KOPT-K1 (cell line): ENCODE data around the gene ARL14EP.

Experiments used
- H3K27ac ChIP-seq: fragments of 200-600 bp; sonication (generic); 2 replicates; pipeline ENCODE4 v1.5.1; 2016; ENCODE audit warnings: antibody characterized with exemption, mild to moderate bottlenecking, low read depth, low read length; ENCODE audit not compliant: poor library complexity, severe bottlenecking
- H3K36me3 ChIP-seq: fragments of 200-600 bp; sonication (generic); 2 replicates; pipeline ENCODE4 v1.5.1; 2017; ENCODE audit warnings: antibody characterized with exemption, mild to moderate bottlenecking, low read length, moderate library complexity; ENCODE audit not compliant: insufficient read depth
- H3K9me3 ChIP-seq: fragments of 200-600 bp; sonication (generic); 2 replicates; pipeline ENCODE4 v1.5.1; 2017; ENCODE audit warnings: antibody characterized with exemption, low read length, mild to moderate bottlenecking; ENCODE audit not compliant: insufficient read depth, poor library complexity, severe bottlenecking

The ARL14EP gene

GRCh38 chr11:30381879-30382278 is 59.0 kb downstream of the ARL14EP start:
- H3K9me3 ChIP-seq, result peaks cover 7% of the 10 kb centered on the region
- H3K27ac ChIP-seq, result no peak overlapping the region
- no peaks in the 10 kb centered on the region for H3K36me3 ChIP-seq
